Measurements from ENCODE around the gene GADD45GIP1.

DNA sequence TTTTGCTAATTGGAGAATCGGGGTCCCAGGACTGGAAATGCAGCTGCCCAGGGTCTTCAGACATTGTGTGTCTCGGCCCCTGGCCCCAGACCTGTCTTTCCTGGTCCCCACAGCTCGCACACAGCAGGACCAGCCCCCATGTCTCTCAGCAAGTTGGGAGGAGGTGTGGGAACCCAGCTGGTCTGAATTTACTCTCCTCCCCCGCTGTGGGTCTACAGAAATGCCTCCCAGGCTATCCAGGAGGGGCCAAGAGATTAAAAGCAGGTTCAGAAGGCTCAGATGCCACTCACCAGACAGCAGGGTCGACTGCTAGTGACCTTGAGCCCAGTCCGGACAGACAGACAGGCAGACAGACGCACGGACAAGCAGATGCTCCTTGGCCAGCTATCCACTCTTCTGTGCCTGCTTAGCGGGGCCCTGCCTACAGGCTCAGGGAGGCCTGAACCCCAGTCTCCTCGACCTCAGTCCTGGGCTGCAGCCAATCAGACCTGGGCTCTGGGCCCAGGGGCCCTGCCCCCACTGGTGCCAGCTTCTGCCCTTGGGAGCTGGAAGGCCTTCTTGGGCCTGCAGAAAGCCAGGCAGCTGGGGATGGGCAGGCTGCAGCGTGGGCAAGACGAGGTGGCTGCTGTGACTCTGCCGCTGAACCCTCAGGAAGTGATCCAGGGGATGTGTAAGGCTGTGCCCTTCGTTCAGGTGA lies 12.4 kb upstream of the GADD45GIP1 start, which contains the start of gene DAND5:
- TF ChIP-seq YY1 (IDR thresholded peaks at IDR 0.05; ENCODE audit: low read depth) (no peak), EGR1 (IDR thresholded peaks at IDR 0.05) (no peak), EP300 (IDR thresholded peaks at IDR 0.05; ENCODE audit: borderline replicate concordance) (no peak), TAF1 (IDR thresholded peaks at IDR 0.05; ENCODE audit: low read depth) (no peak), CREB1 (IDR thresholded peaks at IDR 0.05; ENCODE audit: low read depth) (no peak), RAD21 (IDR thresholded peaks at IDR 0.05; ENCODE audit: low read depth) (no peak), CEBPB (IDR thresholded peaks at IDR 0.05) (no peak), ZBTB7A (IDR thresholded peaks at IDR 0.05; ENCODE audit: low read depth) (no peak)
- TF ChIP-seq, protein P1, sequence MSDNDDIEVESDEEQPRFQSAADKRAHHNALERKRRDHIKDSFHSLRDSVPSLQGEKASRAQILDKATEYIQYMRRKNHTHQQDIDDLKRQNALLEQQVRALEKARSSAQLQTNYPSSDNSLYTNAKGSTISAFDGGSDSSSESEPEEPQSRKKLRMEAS (IDR thresholded peaks at IDR 0.05), result no peak
- TF ChIP-seq, protein P2, sequence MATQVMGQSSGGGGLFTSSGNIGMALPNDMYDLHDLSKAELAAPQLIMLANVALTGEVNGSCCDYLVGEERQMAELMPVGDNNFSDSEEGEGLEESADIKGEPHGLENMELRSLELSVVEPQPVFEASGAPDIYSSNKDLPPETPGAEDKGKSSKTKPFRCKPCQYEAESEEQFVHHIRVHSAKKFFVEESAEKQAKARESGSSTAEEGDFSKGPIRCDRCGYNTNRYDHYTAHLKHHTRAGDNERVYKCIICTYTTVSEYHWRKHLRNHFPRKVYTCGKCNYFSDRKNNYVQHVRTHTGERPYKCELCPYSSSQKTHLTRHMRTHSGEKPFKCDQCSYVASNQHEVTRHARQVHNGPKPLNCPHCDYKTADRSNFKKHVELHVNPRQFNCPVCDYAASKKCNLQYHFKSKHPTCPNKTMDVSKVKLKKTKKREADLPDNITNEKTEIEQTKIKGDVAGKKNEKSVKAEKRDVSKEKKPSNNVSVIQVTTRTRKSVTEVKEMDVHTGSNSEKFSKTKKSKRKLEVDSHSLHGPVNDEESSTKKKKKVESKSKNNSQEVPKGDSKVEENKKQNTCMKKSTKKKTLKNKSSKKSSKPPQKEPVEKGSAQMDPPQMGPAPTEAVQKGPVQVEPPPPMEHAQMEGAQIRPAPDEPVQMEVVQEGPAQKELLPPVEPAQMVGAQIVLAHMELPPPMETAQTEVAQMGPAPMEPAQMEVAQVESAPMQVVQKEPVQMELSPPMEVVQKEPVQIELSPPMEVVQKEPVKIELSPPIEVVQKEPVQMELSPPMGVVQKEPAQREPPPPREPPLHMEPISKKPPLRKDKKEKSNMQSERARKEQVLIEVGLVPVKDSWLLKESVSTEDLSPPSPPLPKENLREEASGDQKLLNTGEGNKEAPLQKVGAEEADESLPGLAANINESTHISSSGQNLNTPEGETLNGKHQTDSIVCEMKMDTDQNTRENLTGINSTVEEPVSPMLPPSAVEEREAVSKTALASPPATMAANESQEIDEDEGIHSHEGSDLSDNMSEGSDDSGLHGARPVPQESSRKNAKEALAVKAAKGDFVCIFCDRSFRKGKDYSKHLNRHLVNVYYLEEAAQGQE (IDR thresholded peaks at IDR 0.05; ENCODE audit: low read depth), result no peak
